NCI-H524 (cell line): Measurements from ENCODE around the gene LMX1B.
A peak's percentile ranks its signal among the peaks of the same experiment; 100 is the strongest.

Experiments
- DNase-seq, 2 experiments: peaks; one replicate each; lab custom pipeline; 2025; lab: John Stamatoyannopoulos, UW

LMX1B gene

GRCh38 chr9:126658201-126658825 lies 44.6 kb downstream of the LMX1B start:
- no peak for DNase-seq

- DNase-seq = no peak
These were observed 45.3 kb downstream of the LMX1B start for GRCh38 chr9:126658956-126659555.

GRCh38 chr9:126661122-126661520 lies 47.4 kb downstream of the LMX1B start:
- DNase-seq = no peak

- DNase-seq = peak; percentile 27 to 58
These were observed 48.0 kb downstream of the LMX1B start for GRCh38 chr9:126661521-126662251.

GRCh38 chr9:126663661-126664072 lies 49.9 kb downstream of the LMX1B start:
- no peak for DNase-seq

- DNase-seq = peak in 1 of 2 experiments; percentile 26
These were observed 51.3 kb downstream of the LMX1B start for GRCh38 chr9:126664900-126665643.

- DNase-seq = no peak
These were observed 51.9 kb downstream of the LMX1B start for GRCh38 chr9:126665644-126666035.

- DNase-seq = no peak
These were observed 52.6 kb downstream of the LMX1B start for GRCh38 chr9:126666155-126666803.

- DNase-seq = no peak
These were observed 53.7 kb downstream of the LMX1B start for GRCh38 chr9:126667190-126668055.

GRCh38 chr9:126668058-126668457 lies 54.3 kb downstream of the LMX1B start:
- DNase-seq = no peak

GRCh38 chr9:126669108-126669507 lies 55.4 kb downstream of the LMX1B start:
- DNase-seq = no peak

GRCh38 chr9:126670270-126670669 lies 56.5 kb downstream of the LMX1B start:
- DNase-seq = no peak

- DNase-seq = peak; percentile 42 to 61
These were observed 57.7 kb downstream of the LMX1B start for GRCh38 chr9:126671381-126671831.

GRCh38 chr9:126671983-126672382 lies 58.3 kb downstream of the LMX1B start:
- DNase-seq = no peak

GRCh38 chr9:126672634-126673284 lies 59.0 kb downstream of the LMX1B start:
- no peak for DNase-seq

GRCh38 chr9:126673689-126674364 lies 60.1 kb downstream of the LMX1B start:
- peak in 1 of 2 experiments; percentile 53 for DNase-seq

GRCh38 chr9:126674365-126675146 lies 60.8 kb downstream of the LMX1B start:
- peak; percentile 86 to 90 for DNase-seq

GRCh38 chr9:126675147-126675467 lies 61.4 kb downstream of the LMX1B start:
- DNase-seq = peak; percentile 51 to 64

- DNase-seq = no peak
These were observed 62.5 kb downstream of the LMX1B start for GRCh38 chr9:126676102-126676684.
